Epidermal melanocyte (primary cell): ENCODE results near the gene HAUS7.

Source experiments
- DNase-seq: peaks from one replicate; pipeline ENCODE4 v3.0.0; 2011; ENCODE audit warnings: low spot score; ENCODE audit not compliant: insufficient read length

Gene HAUS7

DNA sequence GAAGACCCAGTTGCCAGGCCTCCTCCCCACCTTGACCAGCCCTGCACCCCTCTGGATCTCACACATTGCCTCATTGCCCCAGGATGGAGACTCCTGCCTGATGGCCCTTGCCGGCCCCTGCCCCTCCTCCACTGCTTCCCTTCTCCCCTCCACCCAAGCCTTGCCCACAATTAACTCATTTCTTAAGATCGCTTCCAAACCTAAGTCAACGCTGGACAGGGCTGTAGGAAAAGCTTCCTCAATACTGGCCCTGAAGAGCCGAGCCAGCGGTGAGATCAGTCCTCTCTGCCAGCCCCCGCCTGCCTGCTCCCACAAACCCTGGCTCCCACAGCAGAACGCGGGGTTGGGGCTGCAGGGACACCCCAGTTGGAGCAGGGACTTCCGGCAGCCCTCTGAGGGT lies 7.5 kb upstream of the HAUS7 start:
- DNase-seq = no peak

DNA sequence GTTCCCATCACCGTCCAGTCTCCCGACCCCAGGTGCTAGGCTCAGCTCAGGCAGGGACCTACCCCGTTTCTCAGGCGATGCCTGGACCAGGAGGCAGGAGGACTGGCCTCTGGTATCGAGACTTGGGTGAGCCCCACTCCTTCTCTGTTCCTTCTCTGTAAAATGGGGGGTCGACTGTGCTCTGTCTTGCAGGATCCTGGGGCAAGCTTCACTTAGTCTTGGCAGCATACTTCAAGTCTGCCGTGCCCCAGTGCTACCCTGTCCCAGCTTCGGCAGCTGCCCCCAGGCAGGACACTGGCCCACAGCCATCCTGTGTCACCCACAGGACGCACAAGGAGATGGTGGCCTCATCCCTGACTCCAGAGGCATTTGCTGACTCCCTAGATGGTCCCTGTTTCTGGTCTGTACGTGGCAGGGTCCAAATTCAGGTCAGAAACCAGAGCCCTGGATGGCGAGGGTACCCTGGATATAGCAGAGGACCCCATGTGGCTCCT lies 7.0 kb upstream of the HAUS7 start:
- no peak for DNase-seq

DNA sequence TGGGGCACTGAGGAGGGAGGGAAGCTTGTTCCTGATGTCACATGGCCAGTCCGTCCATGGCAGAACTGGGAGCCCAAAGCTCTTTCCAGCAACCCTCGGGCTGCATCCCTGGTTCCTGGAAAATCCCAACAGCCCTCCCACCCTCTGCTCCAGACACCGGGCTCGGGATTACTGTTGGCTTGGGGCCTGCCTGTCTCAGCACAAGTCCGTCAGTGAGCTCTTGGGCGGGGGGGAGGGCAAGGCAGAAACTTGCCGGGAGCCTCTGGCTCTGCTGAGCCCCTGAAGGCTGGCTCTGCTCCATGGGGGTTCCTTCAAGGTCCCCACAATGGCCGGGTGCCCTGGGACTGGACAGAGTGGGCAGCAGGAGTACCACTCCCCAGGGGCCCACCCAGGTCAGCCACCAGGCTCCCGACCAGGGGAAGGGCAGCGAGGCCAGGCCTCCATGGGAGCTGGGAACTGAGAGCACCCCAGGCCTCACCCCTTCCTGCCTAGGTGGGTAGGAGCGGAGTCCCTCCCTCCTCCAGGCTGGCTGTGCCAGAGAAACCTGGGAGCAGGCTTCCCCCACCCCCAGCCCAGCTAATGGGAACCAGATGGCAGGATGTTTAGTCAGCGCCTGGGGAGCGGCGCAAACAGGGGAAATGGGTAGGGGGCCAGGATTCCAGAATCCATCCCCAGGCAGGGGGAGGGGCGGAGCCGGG lies 6.4 kb upstream of the HAUS7 start:
- no peak for DNase-seq

DNA sequence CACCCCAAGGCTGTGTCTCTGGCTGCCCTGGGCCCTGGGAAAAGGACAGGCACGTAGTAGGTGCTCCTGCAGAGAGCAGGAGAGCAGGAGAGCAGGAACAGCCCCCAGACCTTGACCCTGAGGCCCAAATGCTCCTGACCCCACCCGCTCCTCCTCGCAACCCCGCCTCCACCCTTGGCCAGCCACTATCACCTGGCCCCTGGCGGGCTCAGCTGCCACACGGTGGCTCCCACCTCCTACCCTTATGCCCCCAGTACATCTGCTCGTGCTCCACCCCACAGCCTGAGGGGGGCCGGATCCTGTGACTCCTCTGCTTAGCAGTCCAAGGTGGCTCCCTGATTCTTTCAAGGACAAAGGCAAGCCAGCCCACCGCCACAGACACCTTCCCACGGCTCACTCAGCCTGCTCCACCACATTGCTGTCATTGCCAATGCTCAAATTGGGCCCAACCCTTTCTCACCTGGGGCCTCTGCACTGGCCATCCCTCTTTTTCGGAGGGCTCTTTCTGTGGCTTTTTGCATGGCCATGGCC lies 5.4 kb upstream of the HAUS7 start:
- DNase-seq = no peak

DNA sequence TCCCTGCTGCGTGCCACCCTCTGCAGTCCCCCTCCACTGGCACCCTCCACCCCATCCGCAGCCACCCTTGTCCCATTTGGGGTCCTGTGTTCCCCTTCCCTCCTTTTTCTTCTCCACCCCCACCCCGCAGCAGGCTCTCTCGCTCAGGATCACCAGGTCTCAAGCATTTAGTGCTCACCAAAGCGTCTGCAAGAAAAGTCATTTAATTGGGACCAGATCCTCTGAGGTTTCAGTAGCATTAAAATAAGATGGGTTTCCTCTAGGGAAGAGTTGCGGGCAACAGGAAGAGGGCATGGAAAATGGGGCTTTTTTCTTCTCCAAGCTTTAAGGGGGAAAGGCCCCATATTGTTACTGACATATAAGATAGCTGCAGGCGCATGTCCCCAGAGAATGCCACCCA lies 4.9 kb upstream of the HAUS7 start:
- no peak for DNase-seq

DNA sequence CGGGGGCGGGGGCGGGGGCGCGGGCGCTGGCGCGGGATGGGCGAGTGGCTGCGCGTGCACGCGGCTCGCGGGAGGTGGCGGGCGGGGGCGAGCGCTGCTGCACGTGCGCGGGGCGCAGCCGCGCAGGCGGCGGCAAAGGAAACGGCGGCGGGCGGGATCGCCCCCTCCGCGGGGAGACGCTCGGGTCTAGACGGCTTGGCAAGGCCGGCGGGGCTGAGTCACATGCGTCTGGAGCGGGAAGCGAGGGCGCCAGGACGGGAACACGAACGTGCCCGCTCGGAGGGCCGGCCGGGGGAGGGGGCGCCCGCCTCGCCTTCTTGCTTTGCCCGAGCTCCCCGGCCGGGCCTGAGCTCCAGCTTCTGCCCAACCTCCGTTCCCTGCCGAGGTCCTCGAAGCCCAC lies 4.3 kb upstream of the HAUS7 start:
- no peak for DNase-seq

DNA sequence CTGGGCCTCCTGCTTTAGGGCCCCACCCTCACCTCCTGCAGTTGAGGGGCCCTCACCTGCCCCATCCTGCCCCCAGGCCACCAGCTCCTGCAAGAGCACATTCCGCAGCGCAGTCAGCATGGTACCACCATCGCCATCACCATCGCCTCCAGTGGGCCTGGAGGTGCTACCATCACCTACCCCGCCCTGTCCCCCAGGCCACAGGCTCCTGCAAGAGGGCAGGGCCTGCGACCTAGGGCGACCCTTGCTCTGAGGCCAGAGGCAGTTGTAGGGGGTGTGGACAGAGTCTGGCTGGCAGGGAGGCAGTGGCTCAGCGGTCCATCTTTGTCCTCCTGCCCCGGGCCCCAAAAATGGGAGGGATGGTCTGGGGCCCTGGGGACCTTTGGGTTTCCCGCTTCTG lies 3.9 kb upstream of the HAUS7 start:
- no peak for DNase-seq

DNA sequence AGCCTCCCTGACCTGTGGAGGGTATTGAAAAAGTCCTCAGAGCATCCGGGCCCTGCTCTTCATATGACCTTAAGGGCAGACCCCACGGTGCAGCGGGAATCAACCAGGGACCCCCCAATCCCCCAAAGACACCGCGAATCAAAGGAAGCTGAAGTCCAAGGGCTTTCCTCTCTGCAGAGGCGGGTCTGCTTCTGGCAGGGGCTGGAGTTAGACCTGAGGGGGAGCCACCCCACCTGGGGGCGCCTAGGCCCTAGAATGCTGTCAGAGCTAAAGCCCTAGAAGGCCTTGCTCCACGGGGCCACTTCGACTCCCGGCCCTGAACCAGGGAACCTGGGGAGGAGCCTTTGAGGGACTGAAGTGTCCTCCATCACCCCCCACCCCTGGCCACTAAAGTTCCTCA lies 2.8 kb upstream of the HAUS7 start:
- no peak for DNase-seq

DNA sequence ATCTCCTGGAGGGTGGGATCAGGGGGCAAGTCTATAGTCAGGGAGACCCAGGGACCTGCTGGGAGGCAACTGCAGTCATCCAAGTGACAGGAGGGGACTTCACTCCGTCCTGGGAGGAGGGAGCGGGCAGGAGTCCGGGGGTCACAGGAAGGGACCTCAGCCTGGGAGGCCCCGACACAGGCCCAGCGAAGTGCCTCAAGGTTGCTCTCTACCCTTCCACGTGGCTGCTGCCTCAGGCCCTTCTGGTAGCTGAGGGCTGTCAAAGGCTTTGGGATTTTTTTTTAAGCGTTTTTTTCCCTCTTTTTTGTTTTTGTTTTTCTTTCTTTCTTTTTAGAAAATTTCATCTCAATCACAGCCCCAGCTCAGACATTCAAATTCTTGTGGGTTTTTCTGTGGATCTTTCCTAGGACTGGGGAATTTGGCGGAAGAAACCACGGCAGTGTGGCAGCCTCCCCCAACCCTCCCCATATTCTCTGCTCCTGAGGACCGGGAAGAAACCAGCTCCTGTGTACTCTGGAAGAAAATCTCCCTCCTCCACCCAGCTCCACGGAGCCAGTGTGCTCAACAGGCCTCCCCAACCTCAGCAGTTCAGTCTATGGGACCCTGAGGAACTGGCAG lies 1.4 kb upstream of the HAUS7 start:
- DNase-seq = no peak

DNA sequence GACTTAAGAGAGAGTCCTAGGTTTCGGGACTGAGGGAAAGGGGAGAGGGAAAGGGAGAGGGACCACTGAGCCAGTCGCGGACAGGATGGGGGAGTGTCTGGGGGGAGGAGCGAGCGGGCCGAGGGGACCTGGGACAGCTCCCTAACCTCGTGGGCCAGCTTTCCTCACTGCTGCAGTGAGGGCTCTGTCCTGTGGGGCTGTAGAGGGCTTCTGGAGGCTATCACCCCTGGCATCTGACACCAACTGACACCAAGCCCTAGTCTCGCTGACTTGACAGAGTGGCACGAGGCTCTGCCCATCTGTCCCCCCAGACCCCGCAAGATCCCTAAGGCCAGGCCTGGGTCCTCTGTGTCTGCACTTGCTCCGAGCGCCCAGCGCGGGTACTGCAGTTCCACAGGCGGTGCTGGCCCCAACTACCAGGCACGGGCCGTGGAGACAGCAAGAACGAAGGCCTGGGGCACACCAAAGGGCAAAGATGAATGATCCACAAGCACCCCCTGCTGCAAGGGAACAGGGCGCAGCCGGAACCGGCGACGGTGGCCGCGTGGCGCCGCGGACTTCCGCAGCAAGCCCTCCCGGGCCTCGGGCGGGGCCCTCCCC lies 465 bp downstream of the HAUS7 start:
- DNase-seq = no peak

DNA sequence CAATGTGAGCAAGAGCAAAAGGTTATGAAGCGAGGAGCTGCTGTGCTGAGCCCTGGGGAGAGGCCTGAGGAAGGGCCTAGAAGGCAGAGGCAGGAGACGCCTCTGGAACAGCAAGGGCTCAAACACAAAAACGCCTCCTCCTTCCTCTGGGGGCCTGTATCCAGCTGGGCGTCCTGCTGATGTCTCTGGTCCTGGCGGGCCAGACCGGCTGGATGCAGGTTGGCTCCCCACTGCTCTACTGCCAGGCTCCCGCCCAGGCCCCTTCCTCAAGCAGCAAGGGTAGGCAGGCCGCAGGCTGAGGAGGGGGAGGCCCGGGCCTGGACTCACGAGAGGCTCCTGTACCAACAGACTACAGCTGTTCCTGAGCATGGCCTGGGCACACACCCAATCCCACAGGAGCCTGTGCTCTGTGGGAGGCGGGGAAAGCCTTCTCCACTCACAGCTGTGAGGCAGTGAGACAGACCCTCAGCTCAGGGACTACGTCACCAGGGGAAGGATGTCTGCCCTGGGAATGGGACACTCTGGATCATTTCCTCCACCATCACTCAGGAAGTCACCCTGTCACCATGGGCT lies 2.3 kb downstream of the HAUS7 start:
- no peak for DNase-seq

DNA sequence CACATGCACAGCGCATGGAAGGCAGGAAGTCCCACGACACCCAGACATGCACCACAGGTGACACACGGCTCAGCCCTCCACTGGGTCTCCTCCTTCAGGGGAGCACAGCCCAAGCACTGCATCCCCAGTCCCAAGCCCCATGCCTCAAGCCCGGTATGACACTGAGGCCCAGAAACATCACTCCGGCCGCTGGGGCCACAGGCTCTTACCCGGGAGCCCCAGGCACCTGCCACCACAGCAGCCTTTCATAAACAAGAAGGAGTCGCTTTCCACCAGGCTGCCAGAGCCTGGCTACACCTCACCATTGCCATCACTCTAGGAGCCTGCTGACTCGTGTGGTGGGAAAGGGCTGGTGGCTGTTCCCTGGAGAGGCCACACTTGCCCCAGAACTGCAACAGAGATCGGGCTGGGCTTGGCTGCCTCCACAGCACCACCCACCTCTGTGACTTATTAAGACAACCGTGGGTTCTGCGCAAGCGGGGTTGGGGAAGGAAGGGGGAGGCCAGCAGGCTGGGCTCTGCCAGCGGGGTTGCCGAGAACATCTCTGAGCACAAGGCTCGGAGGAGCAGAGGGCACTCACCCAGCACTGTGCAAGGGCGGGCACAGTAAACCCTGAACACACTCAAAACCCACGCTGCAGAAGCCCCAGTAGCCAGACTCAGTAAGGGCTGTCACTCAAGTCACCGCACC lies 4.5 kb downstream of the HAUS7 start:
- DNase-seq = no peak

DNA sequence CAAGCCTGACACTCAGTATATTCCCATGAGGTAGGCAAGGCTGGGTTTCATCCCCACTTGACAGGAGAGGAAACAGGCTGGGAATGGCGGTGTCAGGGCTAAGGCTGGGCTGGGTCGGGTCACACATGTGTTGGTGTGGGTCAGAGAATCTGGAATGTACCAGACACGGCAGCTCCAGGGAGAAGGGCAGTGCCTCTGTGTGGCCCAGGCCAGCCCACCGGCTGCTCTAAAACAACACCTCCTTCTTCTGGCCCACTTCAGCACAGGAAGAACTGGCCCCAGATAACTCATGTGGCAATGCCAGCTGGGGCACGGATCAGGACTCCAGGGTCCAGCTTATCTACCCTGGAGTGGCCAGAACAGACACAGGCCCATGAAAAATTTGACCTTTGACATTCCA lies 6.3 kb downstream of the HAUS7 start:
- DNase-seq = no peak

DNA sequence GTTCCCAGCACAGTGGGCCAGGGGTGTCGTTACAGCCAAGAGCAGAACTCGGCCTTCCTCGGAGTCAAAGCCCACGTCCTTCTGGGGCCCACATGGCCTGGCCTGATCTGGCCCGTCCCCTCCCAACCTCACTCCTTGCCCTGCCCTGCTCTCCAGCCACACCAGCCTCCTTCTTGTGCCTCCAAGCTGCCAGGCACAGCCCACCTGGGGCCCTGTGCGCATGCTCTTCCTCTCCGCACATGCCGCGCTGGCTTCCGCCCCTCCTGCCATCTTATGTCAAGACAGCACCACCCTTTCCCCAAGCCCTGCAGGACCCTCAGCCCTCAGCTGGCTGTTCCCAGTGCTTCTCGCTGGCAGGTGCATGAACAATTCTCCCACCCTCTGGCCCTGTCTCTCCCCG lies 6.8 kb downstream of the HAUS7 start:
- DNase-seq = no peak

DNA sequence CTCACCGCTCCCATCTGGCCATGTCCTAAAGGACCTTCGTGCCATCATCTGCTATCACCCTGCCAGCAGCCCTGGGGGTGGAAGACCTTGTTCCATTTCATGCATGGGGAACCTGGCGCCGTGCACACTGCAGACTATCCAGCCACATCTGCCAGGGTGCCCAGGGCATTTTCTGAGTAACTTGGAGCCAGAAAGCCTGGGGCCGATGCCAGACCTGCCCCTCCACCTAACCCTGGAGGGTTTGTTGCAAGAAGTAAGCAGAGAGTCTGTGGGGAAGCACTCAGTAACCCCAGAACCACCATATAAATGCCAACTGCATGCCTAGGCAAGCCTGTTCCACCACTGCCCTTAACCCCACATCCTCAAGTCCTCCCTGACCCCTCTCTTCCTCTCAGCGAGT lies 7.3 kb downstream of the HAUS7 start:
- DNase-seq = no peak

DNA sequence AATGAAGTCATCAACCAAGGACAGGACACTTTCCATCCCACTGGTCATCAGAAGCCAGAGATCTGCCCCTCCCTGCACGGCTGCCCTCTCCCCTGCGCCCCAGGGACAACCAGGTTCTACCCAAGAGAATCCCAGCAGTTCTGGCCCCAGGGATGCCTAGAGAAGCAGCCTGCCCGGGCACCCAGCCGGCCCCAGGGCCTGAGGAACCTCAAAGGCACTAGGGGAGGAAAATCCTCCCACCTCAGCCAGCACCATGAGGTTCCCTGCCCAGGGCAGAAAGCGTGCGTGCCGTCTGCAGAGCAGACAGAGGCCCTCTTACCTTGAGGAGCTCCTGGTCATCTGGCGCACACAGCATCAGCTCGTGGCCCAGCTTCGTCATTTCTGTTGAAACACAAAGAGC lies 8.1 kb downstream of the HAUS7 start:
- DNase-seq = no peak

DNA sequence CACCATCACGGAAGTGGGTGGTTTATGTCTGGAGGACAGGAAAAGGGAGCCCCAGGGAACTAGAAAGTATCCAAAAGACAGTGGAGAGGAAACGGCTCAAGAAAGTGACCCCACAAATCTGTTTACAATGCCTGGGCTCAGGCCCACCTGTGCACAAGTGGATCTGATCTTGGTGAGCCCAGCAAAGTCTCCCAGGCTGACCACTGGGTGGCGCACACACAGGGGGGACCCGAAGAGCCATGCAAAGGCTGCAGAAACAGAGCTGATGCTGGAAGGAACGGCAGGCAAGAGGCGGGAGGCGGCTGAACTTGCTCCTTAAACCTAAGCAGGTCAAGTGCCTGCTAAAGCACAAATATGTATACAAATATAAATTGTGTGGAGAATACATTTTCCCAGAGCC lies 9.6 kb downstream of the HAUS7 start:
- DNase-seq = no peak

DNA sequence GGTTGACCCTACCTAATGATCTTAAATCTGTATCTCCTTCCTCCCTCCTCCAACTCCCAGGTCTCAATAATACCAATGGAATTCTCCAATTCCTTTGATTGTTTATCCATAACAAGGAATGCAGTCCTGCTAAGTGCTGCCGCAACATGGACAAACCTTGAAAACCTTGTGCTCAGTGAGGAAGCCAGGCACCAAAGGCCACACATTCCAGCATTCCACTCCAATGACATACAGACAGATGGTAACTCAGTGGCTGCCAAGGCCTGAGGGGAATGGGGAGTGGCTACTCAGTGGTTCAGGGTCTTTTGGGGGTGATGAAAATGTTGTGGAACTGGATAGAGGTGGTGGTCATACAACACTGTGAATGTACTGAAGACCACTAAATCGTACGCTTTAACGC lies 10.4 kb downstream of the HAUS7 start:
- no peak for DNase-seq

DNA sequence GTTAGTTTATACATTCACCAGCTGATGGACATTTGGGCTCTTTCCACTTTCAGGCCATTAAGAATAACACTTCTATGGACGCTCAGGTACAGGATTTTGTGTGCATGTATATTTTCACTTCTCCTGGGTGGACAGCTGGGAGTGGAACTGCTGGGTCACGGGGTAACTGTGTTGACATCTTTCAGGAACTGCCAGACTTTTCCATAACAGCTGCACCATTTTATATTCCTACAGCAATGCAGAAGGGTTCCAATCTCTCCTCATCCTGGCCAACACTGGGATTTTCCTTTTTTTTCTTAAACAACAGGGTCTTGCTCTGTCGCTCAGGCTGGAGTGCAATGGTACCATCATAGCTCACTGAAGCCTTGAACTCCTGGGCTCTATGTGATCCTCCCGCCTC lies 11.9 kb downstream of the HAUS7 start:
- no peak for DNase-seq

DNA sequence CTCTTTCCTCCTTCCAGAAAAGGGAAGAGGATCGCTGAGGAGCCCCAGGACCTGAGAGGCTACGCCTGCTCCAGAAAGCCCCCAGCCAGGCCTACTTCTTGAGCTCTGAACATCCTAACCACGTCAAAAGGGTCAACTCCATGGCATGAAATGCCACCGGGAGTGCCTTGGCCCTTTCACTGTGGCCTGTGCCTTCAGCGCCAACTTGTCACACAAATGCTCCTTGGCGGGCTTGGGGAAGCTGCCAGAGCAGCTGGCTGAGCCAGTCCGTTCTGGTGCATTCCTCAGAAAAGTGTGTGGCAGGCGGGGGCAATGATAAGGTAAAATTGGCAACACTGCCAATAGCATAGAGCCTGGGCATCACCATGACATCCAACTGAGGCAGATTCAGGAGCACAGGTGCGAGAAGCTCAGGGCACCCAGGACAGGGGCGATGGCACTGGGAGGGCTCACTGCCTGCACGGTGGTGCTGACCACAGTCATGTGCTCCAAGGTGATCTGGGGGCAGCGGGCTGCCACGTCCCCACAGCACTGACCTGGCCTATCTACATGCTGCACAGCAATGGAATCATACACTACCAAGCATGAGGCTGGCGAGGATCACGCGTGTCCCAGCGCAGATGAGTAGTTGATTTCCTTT lies 12.4 kb downstream of the HAUS7 start:
- no peak for DNase-seq

DNA sequence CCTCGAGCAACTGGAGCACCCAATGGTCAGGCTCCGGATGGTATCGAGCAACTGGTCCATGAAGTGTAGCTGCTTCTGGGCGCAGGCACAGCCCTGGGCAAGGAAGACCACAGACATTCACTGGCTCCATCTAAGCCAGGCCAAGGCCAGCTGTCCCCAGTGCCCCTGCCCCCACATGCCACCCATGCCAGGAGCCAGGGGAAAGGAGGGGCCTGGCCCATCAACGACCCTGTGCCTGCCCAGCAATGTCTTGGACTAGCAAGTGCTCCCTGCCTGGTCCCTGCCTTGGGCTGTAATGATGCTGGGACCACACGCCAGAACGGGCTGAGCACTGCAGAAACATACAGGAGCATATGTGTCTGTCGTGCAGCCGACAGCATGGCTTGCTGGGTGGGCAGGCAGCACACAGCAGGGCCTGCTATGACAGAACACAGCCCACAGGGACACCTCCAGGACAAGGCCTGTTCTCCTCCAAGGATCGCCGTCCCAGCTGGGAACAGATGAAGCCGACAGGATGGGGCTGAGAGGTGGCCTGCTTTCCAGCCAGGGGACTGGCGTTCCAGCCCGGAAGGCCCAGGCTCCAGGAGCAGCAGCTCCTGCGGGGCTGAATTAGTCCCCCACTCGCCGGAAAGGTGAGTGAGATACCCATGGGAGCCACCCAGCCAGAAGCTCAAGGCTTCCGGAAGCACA lies 13.1 kb downstream of the HAUS7 start:
- DNase-seq = no peak
